Immature natural killer cell (primary cell): ENCODE data around the gene FBLN1. TPM values are rescaled to one million over a fixed set of nuclear protein-coding genes. Genes with fewer than 3 reads are reported as not detected.
"Not testable (repeated sequence)": the region's sequence is repeated elsewhere in the genome, so short reads cannot be mapped to it uniquely, and the experiment has no call there.

Experiments
- DNase-seq, 3 donors: peaks; one replicate each; pipeline ENCODE4 v3.0.0; 2022; ENCODE audit warnings: mixed read lengths in 1 of 3
- H3K27ac Mint-ChIP-seq, 6 donors: one replicate each; pipeline ENCODE4 v1.8.0; 2020; ENCODE audit warnings: mixed read lengths in 6 of 6, mild to moderate bottlenecking in 5 of 6, inconsistent platforms in 4 of 6, moderate library complexity in 3 of 6
- H3K27me3 Mint-ChIP-seq, 3 donors: one replicate each; pipeline ENCODE4 v1.8.0; 2020 to 2021; ENCODE audit warnings: low read depth in 3 of 3, mild to moderate bottlenecking in 3 of 3, mixed read lengths in 3 of 3, moderate library complexity in 3 of 3, inconsistent platforms in 1 of 3
- H3K36me3 Mint-ChIP-seq, 3 donors: one replicate each; pipeline ENCODE4 v1.8.0; 2020; ENCODE audit warnings: mixed read lengths in 3 of 3, inconsistent platforms in 2 of 3, mild to moderate bottlenecking in 2 of 3
- H3K4me1 Mint-ChIP-seq, 2 donors: one replicate each; pipeline ENCODE4 v1.8.0; 2020; ENCODE audit warnings: inconsistent platforms in 2 of 2, mild to moderate bottlenecking in 2 of 2, mixed read lengths in 2 of 2, moderate library complexity in 1 of 2
- H3K4me3 Mint-ChIP-seq, 5 donors: one replicate each; pipeline ENCODE4 v1.8.0; 2020; ENCODE audit warnings: mild to moderate bottlenecking in 5 of 5, mixed read lengths in 5 of 5, inconsistent platforms in 3 of 5, moderate library complexity in 3 of 5
- H3K9me3 Mint-ChIP-seq, 6 donors: one replicate each; pipeline ENCODE4 v1.8.0; 2020; ENCODE audit warnings: mild to moderate bottlenecking in 6 of 6, mixed read lengths in 6 of 6, inconsistent platforms in 4 of 6, moderate library complexity in 3 of 6
- polyA plus RNA-seq, 3 donors: library from polyadenylated mRNA; unstranded; fragments of 300-500 nt; fragmentation: Illumina TruSeq; gene quantifications; one replicate each; pipeline ENCODE4 v1.2.3, GENCODE V29; 2021

Gene FBLN1
- polyA plus RNA-seq, 3 donors from 2014 or later = not detected

- DNase-seq = no peak
- Mint-ChIP-seq H3K27ac (no peak overlapping the region), H3K36me3 (no peaks in the 10 kb centered on the region), H3K4me3 (peak overlapping the region in 1 of 5 donors; percentile 10), H3K4me1 (peaks cover 9 to 22% of the 10 kb centered on the region in 2 donors), H3K27me3 (peaks cover 0 to 6% (median 3%) of the 10 kb centered on the region in 3 donors), H3K9me3 (no peaks in the 10 kb centered on the region)
Measured at GRCh38 chr22:45582236-45582954, 79.7 kb downstream of the FBLN1 start.

- Mint-ChIP-seq H3K36me3 (no peaks in the 10 kb centered on the region), H3K4me3 (peak overlapping the region in 2 of 5 donors; percentile 3 to 10), H3K9me3 (no peaks in the 10 kb centered on the region), H3K27ac (no peak overlapping the region), H3K4me1 (peaks cover 9 to 22% of the 10 kb centered on the region in 2 donors), H3K27me3 (peaks cover 0 to 5% (median 3%) of the 10 kb centered on the region in 3 donors)
- DNase-seq = no peak
Measured at GRCh38 chr22:45582955-45583320, 80.3 kb downstream of the FBLN1 start.

- H3K9me3 Mint-ChIP-seq = no peaks in the 10 kb centered on the region
- H3K36me3 Mint-ChIP-seq = no peaks in the 10 kb centered on the region
- peak overlapping the region in 2 of 5 donors; percentile 3 to 11 for H3K4me3 Mint-ChIP-seq
- peak overlapping the region in 5 of 6 donors; percentile 18 to 75 (median 67) for H3K27ac Mint-ChIP-seq
- peaks cover 9 to 22% of the 10 kb centered on the region in 2 donors for H3K4me1 Mint-ChIP-seq
- DNase-seq = peak; percentile 20 to 46 (median 45)
- H3K27me3 Mint-ChIP-seq = peaks cover 0 to 5% (median 3%) of the 10 kb centered on the region in 3 donors
Measured at GRCh38 chr22:45583504-45583903, 80.8 kb downstream of the FBLN1 start.

GRCh38 chr22:45584121-45584570, 81.5 kb downstream of the FBLN1 start:
- Mint-ChIP-seq H3K27me3 (peaks cover 0 to 5% (median 0%) of the 10 kb centered on the region in 3 donors), H3K36me3 (no peaks in the 10 kb centered on the region), H3K4me3 (no peak overlapping the region), H3K9me3 (no peaks in the 10 kb centered on the region), H3K27ac (no peak overlapping the region), H3K4me1 (peaks cover 9 to 22% of the 10 kb centered on the region in 2 donors)
- no peak for DNase-seq

- no peak overlapping the region for H3K4me3 Mint-ChIP-seq
Measured at GRCh38 chr22:45584621-45585436, 82.1 kb downstream of the FBLN1 start.

GRCh38 chr22:45585437-45585755, 82.7 kb downstream of the FBLN1 start:
- DNase-seq = no peak
- Mint-ChIP-seq H3K4me3 (no peak overlapping the region), H3K36me3 (no peaks in the 10 kb centered on the region), H3K27ac (no peak overlapping the region), H3K4me1 (peaks cover 9 to 22% of the 10 kb centered on the region in 2 donors), H3K9me3 (no peaks in the 10 kb centered on the region), H3K27me3 (peaks cover 0 to 5% (median 0%) of the 10 kb centered on the region in 3 donors)

More at GRCh38 chr22:45584621-45585436, 82.1 kb downstream of the FBLN1 start:
- Mint-ChIP-seq H3K36me3 (no peaks in the 10 kb centered on the region), H3K4me1 (peaks cover 9 to 22% of the 10 kb centered on the region in 2 donors), H3K27me3 (peaks cover 0 to 5% (median 0%) of the 10 kb centered on the region in 3 donors), H3K9me3 (no peaks in the 10 kb centered on the region), H3K27ac (no peak overlapping the region)
- DNase-seq = no peak

- no peaks in the 10 kb centered on the region for H3K36me3 Mint-ChIP-seq
- peaks cover 9 to 19% of the 10 kb centered on the region in 2 donors for H3K4me1 Mint-ChIP-seq
- no peaks in the 10 kb centered on the region for H3K9me3 Mint-ChIP-seq
- H3K27me3 Mint-ChIP-seq = peaks cover 0 to 5% (median 0%) of the 10 kb centered on the region in 3 donors
- DNase-seq = no peak
- H3K27ac Mint-ChIP-seq = no peak overlapping the region
- H3K4me3 Mint-ChIP-seq = no peak overlapping the region
Measured at GRCh38 chr22:45585946-45586540, 83.4 kb downstream of the FBLN1 start.

- no peaks in the 10 kb centered on the region for H3K9me3 Mint-ChIP-seq
Measured at GRCh38 chr22:45586651-45587405, 84.1 kb downstream of the FBLN1 start.

GRCh38 chr22:45587638-45588505, 85.2 kb downstream of the FBLN1 start:
- H3K4me3 Mint-ChIP-seq = no peak overlapping the region
- no peaks in the 10 kb centered on the region for H3K36me3 Mint-ChIP-seq

More at GRCh38 chr22:45586651-45587405, 84.1 kb downstream of the FBLN1 start:
- Mint-ChIP-seq H3K36me3 (no peaks in the 10 kb centered on the region), H3K27me3 (peaks cover 0 to 4% (median 0%) of the 10 kb centered on the region in 3 donors), H3K27ac (no peak overlapping the region), H3K4me3 (no peak overlapping the region), H3K4me1 (peaks cover 8 to 13% of the 10 kb centered on the region in 2 donors)
- DNase-seq = no peak

GRCh38 chr22:45589556-45589955, 86.9 kb downstream of the FBLN1 start:
- no peak for DNase-seq
- no peaks in the 10 kb centered on the region for H3K36me3 Mint-ChIP-seq
- H3K27ac Mint-ChIP-seq = no peak overlapping the region
- no peaks in the 10 kb centered on the region for H3K9me3 Mint-ChIP-seq
- H3K27me3 Mint-ChIP-seq = peaks cover 0 to 4% (median 0%) of the 10 kb centered on the region in 3 donors
- H3K4me3 Mint-ChIP-seq = no peak overlapping the region
- no peaks in the 10 kb centered on the region for H3K4me1 Mint-ChIP-seq

More at GRCh38 chr22:45587638-45588505, 85.2 kb downstream of the FBLN1 start:
- H3K9me3 Mint-ChIP-seq = no peaks in the 10 kb centered on the region
- H3K27me3 Mint-ChIP-seq = peaks cover 0 to 4% (median 0%) of the 10 kb centered on the region in 3 donors
- DNase-seq = no peak
- H3K27ac Mint-ChIP-seq = no peak overlapping the region
- H3K4me1 Mint-ChIP-seq = peaks cover 8 to 11% of the 10 kb centered on the region in 2 donors

- H3K27ac Mint-ChIP-seq = no peak overlapping the region
- H3K4me1 Mint-ChIP-seq = no peaks in the 10 kb centered on the region
- DNase-seq = no peak
- no peaks in the 10 kb centered on the region for H3K36me3 Mint-ChIP-seq
- no peaks in the 10 kb centered on the region for H3K9me3 Mint-ChIP-seq
- no peak overlapping the region for H3K4me3 Mint-ChIP-seq
- H3K27me3 Mint-ChIP-seq = peaks cover 0 to 4% (median 0%) of the 10 kb centered on the region in 3 donors
Measured at GRCh38 chr22:45590262-45590661, 87.6 kb downstream of the FBLN1 start.

- H3K27me3 Mint-ChIP-seq, H3K36me3 Mint-ChIP-seq, H3K27ac Mint-ChIP-seq, H3K4me3 Mint-ChIP-seq, H3K9me3 Mint-ChIP-seq, H3K4me1 Mint-ChIP-seq, DNase-seq: not testable (repeated sequence)
Measured at GRCh38 chr22:45591633-45592213, 89.0 kb downstream of the FBLN1 start.
